GM10248 (cell line): ENCODE data around the gene CHCHD10.
A peak's percentile ranks its signal among the peaks of the same experiment; 100 is the strongest.

Experiments
- CTCF ChIA-PET: fragments of 300-600 bp; sonication (Branson Sonifier 250); formaldehyde crosslinking; extraction: SDS; loops from one replicate; lab custom pipeline; 2021; ENCODE audit warnings: antibody characterized with exemption; lab: Yijun Ruan, JAX
- POLR2A ChIA-PET: fragments of 350-650 bp; sonication (Branson Sonifier 250); formaldehyde crosslinking; extraction: SDS; loops from one replicate; lab custom pipeline; 2020; ENCODE audit warnings: antibody characterized with exemption; lab: Yijun Ruan, JAX
- DNase-seq: peaks from one replicate; pipeline ENCODE4 v3.0.0; 2012; ENCODE audit errors: extremely low spot score
- TF ChIP-seq, protein P1 (sequence below): IDR thresholded peaks from 2 replicates; pipeline ENCODE4 v1.5.1; 2012; ENCODE audit warnings: mild to moderate bottlenecking, low read depth; ENCODE audit errors: extremely low read depth, missing control alignments, control extremely low read depth

CHCHD10 gene

DNA sequence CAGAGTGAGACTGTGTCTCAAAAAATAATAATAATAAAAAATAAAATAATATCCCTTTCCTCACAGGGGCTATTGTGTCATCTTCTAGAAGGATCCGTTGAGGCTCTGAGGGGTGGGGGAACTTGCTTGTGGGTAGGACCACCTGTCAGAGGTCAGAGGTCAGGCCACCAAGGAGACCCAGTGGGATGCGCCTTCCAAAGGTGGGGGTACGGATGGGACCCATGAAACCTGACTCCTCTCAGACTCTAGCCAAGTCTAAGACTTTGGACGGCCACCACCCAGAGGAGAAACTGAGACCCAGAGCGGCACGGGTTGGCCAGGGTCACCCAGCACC, 4.5 kb upstream of the CHCHD10 start:
- TF ChIP-seq, protein P1, sequence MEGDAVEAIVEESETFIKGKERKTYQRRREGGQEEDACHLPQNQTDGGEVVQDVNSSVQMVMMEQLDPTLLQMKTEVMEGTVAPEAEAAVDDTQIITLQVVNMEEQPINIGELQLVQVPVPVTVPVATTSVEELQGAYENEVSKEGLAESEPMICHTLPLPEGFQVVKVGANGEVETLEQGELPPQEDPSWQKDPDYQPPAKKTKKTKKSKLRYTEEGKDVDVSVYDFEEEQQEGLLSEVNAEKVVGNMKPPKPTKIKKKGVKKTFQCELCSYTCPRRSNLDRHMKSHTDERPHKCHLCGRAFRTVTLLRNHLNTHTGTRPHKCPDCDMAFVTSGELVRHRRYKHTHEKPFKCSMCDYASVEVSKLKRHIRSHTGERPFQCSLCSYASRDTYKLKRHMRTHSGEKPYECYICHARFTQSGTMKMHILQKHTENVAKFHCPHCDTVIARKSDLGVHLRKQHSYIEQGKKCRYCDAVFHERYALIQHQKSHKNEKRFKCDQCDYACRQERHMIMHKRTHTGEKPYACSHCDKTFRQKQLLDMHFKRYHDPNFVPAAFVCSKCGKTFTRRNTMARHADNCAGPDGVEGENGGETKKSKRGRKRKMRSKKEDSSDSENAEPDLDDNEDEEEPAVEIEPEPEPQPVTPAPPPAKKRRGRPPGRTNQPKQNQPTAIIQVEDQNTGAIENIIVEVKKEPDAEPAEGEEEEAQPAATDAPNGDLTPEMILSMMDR, result no peak
- ChIA-PET POLR2A (interaction anchor here (0.5 kb wide), 1 partner anchor 20 kb away, joined by 3 read pairs; no protein-coding TSS in a partner anchor), CTCF (interaction anchor here (1.4 to 6.1 kb wide), 5 partner anchors 8 to 78 kb away, joined by 3 to 71 read pairs (median 10); no protein-coding TSS in a partner anchor)
- DNase-seq, result no peak

DNA sequence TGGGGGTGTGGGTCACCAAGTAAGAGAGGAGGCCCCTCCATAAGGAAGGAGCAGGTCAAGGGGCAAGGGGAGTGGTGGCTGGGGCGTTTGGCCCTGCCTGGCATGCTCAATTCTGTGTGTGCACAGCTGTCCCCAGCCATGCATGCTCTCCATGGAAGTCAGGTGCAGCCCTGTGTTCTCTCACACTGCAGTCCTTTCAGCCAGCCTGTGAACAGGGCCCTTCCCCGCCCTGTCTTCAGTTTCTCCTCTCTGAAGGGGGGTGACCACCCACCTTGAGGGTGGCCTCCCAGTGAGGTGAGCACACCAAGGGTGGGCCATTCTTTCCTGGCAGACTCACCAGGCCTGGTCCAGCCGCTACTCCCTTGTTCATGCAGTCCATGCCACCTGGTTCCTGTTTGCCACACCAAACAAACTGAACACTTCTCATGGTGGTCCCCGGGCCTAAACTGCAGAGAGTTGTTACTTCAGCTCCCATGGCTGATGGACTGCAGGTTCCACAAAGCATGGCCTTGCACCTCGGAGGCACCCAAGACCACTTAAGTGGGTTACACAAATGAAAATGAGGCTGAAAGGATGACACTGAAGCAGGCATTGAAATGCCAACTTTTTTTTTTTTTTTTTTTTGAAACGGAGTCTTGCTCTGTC, 1.7 kb upstream of the CHCHD10 start:
- ChIA-PET POLR2A (no interaction called here), CTCF (interaction anchor here (0.9 to 6.1 kb wide), 7 partner anchors 9 to 80 kb away, joined by 4 to 71 read pairs (median 10); partner anchors contain the start of gene C22orf15)
- TF ChIP-seq, protein P1, result no peak
- DNase-seq, result no peak

DNA sequence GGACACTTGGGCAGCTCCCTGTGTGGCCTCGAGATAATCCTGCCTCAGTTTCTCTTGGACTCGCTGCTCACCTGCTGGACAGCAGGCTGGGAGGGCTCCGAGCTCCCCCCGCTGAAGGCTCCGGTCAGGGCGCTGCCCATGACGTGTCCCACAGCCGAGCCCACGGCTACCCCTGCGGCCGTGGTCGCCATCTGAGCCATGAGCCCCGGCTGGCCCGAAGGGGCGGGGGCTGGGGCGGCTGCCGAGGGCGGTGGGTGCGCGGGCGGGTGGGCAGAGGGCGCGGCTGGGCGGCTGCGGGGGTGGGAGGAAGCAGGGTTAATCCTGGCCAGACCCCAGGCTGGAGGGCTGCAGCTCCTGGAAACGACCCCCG, 484 bp downstream of the CHCHD10 start:
- CTCF ChIA-PET, result interaction anchor here (0.7 to 6.1 kb wide), 10 partner anchors 8 to 140 kb away, joined by 3 to 71 read pairs (median 4); partner anchors contain the start of genes C22orf15, VPREB3 and ZNF70
- POLR2A ChIA-PET, result interaction anchor here (0.6 kb wide), 2 partner anchors 161 to 224 kb away, joined by 4 read pairs; no protein-coding TSS in a partner anchor
- DNase-seq, result no peak
- TF ChIP-seq, protein P1, result no peak

DNA sequence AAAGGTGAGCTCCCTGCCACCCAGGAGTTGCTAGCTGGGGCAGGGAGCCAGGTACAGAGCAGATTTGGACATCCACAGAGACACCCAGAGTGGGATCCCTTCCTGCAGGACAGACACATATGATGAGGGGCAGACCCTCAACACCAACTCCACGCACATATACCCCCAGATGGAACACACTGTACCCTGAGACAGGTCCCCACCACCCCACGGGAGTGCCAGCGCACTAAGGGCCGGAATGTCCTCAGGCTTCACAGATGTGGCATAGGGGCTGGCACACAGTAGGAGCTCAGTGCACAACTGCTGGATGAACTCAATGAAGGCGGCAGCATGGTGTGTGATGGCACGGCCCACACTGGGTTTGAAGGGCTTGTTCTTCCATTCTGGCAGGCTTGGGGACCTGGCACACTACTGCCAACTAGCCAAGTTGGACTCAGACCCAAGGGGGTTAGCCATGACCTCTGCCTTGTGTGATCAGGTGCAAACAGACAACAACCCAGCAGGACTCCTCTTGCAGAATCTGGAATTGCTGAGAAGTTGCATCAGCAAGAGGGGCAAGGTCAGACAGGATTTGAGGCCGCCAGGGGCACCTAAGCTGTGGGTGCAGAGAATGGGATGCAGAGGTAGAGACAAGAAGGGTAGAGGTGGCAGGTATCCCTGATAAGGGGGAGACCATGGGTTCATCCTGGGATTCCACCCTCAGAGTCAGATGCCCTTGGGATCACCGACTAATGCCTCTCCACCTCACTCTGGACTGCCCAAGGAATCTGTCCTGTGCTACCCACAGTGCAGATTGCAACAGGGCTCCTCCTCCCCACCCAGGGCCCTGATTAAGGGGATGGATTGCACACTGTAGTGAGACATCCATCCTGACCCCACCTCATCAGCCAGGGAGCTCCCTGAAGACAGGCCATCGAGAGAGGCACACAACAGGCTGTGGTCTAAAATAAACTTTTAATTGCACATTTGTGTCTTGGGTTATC, 2.6 kb downstream of the CHCHD10 start:
- DNase-seq, result no peak
- TF ChIP-seq, protein P1, result no peak
- CTCF ChIA-PET, result interaction anchor here (0.8 to 1.7 kb wide), 5 partner anchors 10 to 85 kb away, joined by 3 to 5 read pairs (median 3); no protein-coding TSS in a partner anchor
- POLR2A ChIA-PET, result no interaction called here

DNA sequence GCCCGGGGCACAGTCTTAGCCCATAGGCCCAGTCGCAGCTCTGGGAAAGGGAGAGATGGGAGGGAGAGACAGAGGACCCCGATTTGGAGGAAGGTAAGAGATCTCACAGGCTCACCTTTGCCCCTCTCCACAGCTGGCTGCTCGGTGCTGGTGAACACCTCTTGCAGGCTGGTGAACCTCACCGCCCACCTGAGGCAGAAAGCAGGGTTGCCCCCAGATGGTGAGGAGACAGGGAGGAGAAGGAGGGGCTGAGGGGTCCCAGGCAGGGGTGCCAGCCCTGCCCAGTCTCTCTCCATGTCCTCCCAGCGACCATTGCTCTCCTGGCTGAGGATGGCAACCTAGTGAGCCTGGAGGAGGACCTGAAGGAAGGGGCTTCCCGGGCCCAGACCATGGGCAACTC, 3.8 kb downstream of the CHCHD10 start:
- DNase-seq, result no peak
- ChIA-PET CTCF (interaction anchor here (0.7 to 1.8 kb wide), 3 partner anchors 12 to 86 kb away, joined by 3 to 5 read pairs (median 4); partner anchors contain the start of gene ZNF70), POLR2A (no interaction called here)
- TF ChIP-seq, protein P1, result no peak

DNA sequence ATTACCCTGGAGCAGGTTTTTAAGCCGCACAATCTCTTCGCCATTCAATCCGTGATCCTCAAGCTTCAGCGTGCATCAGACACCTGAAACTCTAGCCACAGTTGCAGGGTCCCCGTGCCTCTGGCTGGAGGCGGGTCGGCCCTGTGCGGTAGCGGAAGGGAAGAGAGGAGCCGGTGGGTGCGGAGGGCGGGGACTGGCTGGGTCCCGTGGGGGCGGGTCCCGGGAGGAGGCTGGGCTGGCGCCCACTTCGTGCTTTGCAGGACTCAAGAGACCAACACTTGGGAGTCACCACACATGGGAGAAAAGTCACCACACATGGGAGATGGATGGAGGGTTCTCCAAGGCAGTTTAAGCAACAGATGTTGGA, 4.2 kb downstream of the CHCHD10 start:
- CTCF ChIA-PET, result interaction anchor here (0.7 to 1.8 kb wide), 3 partner anchors 12 to 86 kb away, joined by 3 to 5 read pairs (median 4); partner anchors contain the start of gene ZNF70
- TF ChIP-seq, protein P1, result no peak
- POLR2A ChIA-PET, result no interaction called here
- DNase-seq, result peak; percentile 52
